SJCRH30 (cell line): Measurements from ENCODE around the gene TBC1D10A. TPM values are rescaled to one million over a fixed set of nuclear protein-coding genes. Genes with fewer than 3 reads are reported as not detected.

Experiments
- DNase-seq, 2 experiments: peaks; one replicate each; pipeline ENCODE4 v3.0.0-alpha.2; 2015 to 2020
- H3K27ac ChIP-seq: fragments of 250-450 bp; sonication (Bioruptor Pico); 2 replicates; pipeline ENCODE4 v1.5.1; 2020; ENCODE audit warnings: mild to moderate bottlenecking, moderate library complexity
- H3K27me3 ChIP-seq: fragments of 250-450 bp; sonication (Bioruptor Pico); 2 replicates; pipeline ENCODE4 v1.5.1; 2020; ENCODE audit warnings: mild to moderate bottlenecking, moderate library complexity
- H3K36me3 ChIP-seq: fragments of 250-450 bp; sonication (Bioruptor Pico); 2 replicates; pipeline ENCODE4 v1.5.1; 2020; ENCODE audit warnings: mild to moderate bottlenecking, moderate library complexity
- H3K4me1 ChIP-seq: fragments of 250-450 bp; sonication (Bioruptor Pico); 2 replicates; pipeline ENCODE4 v1.5.1; 2020; ENCODE audit warnings: mild to moderate bottlenecking, moderate library complexity
- H3K4me3 ChIP-seq: fragments of 250-450 bp; sonication (Bioruptor Pico); 2 replicates; pipeline ENCODE4 v1.5.1; 2020; ENCODE audit warnings: mild to moderate bottlenecking, moderate library complexity
- H3K9me3 ChIP-seq: fragments of 250-450 bp; sonication (Bioruptor Pico); replicated peaks from 2 replicates; pipeline ENCODE4 v1.5.1; 2020; ENCODE audit warnings: mild to moderate bottlenecking, moderate library complexity
- total RNA-seq: library from RNA; depleted of rRNA; stranded (reverse); fragments of >200 nt; shearing (Covaris generic); gene quantifications from 2 replicates; pipeline ENCODE4 v1.2.3, GENCODE V29; 2014

TBC1D10A gene
- total RNA-seq, 1 experiment from 2014 or later, result 5.8 TPM

DNA sequence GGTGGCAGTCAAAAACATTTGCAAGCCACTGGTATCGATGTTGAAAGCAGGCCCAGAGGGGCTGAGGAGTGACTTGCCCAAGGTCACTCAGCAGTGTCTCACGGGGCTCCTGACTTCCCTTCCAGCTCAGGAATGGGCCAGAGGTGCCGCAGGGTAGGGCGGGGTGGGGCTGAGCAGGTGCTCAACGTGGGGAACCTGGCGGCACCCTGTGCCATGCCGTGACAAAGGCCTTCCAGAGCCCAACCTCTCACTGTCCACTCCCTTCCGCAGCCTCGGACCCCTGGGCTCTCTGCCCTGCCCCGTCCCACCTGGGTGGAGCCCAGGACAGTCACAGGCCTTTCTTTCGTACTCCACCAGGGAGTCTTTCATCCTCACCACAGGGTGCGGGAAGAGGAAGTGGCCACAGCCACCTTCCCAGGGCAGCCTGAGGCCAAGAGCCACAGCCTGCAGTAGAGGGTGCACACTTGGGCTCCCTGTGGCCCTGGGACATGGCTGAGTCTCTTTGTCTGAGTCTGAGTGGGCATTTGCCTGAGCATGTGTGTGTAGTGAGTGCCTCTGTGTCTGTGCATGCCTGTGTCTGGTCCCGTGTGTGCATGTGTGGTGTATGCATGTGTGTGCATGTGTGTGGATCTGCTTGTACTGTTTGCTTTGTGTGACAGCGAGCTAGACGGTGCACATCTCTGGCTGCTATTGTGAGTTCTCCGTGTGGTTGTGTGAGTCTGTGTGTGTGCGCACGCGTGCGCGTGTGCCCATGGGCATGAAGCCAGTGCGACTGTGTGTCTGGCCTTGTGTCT, 74.1 kb downstream of the TBC1D10A start:
- no peaks in the 10 kb centered on the region for H3K27me3 ChIP-seq
- no peak for DNase-seq
- H3K36me3 ChIP-seq, result no peaks in the 10 kb centered on the region
- no peak overlapping the region for H3K4me3 ChIP-seq
- no peaks in the 10 kb centered on the region for H3K9me3 ChIP-seq
- H3K27ac ChIP-seq, result peak overlapping the region; percentile 51; the same call in 1 of the 2 replicates
- peaks cover 39% of the 10 kb centered on the region for H3K4me1 ChIP-seq

DNA sequence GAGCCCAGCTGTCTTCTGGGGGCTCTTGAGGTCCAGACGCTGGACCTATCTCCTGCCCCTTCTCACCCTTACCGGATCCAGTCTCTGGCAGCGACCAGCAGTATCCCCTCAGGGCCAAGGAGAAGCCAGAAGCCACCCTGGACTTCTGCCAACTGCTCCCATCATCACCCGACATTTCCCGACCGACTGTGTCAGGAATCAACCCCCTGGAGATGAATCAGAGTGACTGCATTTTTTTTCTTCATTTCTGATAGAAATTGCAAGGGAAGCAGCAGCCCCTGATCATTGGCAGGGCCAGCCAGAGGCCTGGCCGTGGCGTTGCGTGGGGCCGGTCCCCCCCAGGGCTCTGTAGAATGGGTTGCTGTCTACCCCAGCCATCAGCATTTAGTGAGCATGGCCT, 75.0 kb downstream of the TBC1D10A start:
- no peaks in the 10 kb centered on the region for H3K27me3 ChIP-seq
- no peaks in the 10 kb centered on the region for H3K9me3 ChIP-seq
- DNase-seq, result peak; percentile 51 to 66
- no peak overlapping the region for H3K27ac ChIP-seq
- H3K4me1 ChIP-seq, result peaks cover 42% of the 10 kb centered on the region
- no peaks in the 10 kb centered on the region for H3K36me3 ChIP-seq
- H3K4me3 ChIP-seq, result no peak overlapping the region

DNA sequence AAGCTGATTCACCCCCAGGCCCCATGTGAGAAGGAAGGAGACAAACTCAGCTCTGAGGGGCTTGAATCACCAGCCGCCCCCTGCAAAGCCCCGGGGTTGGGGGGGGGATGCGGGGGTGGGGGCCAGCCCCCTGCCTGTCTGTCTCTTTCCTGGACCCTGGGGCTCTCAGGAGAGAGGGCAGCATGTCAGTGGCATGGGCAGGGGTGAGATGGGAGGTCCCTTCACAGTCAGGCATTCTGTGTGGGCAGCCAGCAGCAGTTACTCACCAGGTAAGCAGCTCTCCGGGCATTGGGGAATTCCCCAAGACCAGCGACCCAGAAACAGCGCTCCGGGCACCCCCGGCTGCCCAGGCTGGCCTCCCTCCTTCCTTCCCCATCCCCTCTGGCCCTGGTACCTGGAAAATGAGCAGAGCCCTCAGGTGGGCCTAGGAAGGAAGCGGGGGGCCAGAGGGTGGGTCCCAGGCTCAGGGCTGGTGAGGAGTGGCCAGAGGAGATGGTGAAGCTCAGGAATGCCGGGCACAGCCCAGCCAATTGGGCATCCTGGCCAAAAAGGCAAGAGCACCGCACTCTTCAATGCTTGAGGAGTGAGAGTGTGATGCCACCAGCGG, 76.0 kb downstream of the TBC1D10A start:
- no peak for DNase-seq
- H3K4me3 ChIP-seq, result no peak overlapping the region
- H3K27ac ChIP-seq, result no peak overlapping the region
- H3K27me3 ChIP-seq, result 0 out of 2 replicates have a peak, but pooled peaks cover 2% of the 10 kb centered on the region
- no peaks in the 10 kb centered on the region for H3K9me3 ChIP-seq
- peaks cover 44% of the 10 kb centered on the region for H3K4me1 ChIP-seq
- no peaks in the 10 kb centered on the region for H3K36me3 ChIP-seq

DNA sequence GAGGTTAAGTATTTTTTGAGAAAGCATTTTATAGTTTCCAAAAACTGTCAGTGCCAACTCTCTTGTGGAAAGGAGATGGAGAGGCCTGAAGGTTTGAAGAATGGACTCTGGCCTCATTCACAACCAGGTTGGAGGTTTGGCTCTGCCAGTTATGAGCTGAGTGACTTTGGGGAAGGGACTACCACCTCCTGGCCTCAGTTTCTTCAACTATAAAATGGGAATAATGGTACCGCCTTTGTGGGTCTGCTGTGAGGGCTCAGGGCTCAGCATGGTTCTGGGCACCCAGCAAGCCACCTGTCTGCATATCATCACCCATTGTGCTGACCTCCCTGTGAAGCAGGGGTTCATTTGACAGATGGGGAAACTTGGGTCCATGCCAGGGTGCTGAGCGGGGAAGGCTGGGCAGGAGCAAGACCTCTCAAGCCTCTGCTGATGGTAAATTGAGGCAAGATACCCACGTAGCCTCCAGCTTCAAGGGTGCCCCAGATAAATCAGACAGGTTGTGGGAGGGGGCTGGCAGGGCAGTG, 76.6 kb downstream of the TBC1D10A start:
- Histone ChIP-seq H3K27ac (no peak overlapping the region), H3K27me3 (0 out of 2 replicates have a peak, but pooled peaks cover 2% of the 10 kb centered on the region), H3K4me3 (no peak overlapping the region), H3K9me3 (no peaks in the 10 kb centered on the region), H3K4me1 (peaks cover 48% of the 10 kb centered on the region), H3K36me3 (no peaks in the 10 kb centered on the region)
- DNase-seq, result no peak

DNA sequence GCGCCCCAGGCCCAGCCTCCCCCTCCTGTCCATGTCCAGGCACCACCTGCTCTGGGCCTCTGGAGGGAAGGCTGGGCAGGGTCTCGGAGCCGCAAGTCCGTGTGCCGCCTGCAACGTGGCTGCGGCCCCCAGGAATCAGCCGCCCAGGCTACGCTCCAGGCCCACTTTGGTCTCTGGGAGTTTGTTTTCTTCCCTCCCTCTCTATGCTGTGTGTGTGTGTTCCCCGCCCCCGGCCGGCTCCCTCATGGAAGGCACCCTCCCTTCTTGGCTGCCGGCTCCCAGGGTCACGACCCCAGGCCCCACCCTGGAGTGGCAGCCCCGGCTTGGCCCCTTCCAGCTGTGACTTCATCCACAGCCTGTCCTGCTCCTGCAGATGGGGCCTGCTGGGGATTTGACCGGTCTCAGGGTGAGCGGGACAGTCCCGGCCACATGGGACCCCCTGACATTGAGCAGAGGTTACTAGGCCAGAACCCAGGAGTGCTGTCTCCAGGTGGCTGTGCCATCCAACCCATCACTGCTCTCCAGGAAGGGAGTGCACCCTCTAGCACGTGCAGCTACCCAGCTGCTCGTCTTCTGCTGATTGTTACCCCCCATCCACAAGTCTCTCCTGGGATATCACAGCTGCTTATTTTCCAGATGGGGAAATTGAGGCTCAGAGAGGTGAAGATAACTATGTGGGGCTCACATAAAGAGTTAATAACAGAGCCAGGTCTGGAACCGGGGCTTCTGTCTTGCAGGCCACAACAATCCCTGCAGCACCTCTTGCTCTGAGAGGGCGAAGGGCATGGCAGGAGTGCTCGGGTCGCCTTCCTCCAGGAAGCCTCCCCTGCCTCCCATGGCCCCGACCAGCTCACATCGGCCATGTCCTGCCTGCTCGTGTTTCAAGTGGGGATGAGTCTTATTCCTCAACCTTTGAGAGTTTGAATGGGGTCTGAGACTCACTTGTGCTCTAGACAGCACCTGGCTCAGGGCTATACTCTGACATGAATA, 77.4 kb downstream of the TBC1D10A start:
- Histone ChIP-seq H3K27me3 (0 out of 2 replicates have a peak, but pooled peaks cover 2% of the 10 kb centered on the region), H3K27ac (no peak overlapping the region), H3K4me1 (peaks cover 45% of the 10 kb centered on the region), H3K4me3 (no peak overlapping the region), H3K9me3 (no peaks in the 10 kb centered on the region), H3K36me3 (no peaks in the 10 kb centered on the region)
- DNase-seq, result no peak

DNA sequence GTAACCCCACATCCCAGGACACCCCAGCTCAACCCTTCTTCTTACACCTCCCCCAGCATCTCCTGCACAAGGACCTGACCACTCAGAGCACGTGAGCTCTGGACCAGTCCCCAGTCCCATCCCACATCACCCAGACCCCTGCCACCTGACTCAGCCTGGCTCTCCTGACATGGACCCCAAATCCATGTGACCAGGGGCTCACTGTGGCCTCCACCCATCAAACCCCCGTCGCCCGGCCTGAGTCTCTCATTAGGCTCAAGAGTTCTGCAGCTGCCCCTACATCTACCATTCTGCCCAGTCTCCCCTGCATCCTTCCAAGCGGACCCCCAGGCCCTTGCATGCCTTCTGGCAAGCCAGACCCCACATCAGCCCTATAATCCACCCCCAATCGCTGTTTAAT, 78.3 kb downstream of the TBC1D10A start:
- Histone ChIP-seq H3K9me3 (no peaks in the 10 kb centered on the region), H3K4me1 (peaks cover 36% of the 10 kb centered on the region), H3K4me3 (no peak overlapping the region), H3K36me3 (no peaks in the 10 kb centered on the region), H3K27me3 (0 out of 2 replicates have a peak, but pooled peaks cover 2% of the 10 kb centered on the region), H3K27ac (no peak overlapping the region)
- DNase-seq, result no peak

DNA sequence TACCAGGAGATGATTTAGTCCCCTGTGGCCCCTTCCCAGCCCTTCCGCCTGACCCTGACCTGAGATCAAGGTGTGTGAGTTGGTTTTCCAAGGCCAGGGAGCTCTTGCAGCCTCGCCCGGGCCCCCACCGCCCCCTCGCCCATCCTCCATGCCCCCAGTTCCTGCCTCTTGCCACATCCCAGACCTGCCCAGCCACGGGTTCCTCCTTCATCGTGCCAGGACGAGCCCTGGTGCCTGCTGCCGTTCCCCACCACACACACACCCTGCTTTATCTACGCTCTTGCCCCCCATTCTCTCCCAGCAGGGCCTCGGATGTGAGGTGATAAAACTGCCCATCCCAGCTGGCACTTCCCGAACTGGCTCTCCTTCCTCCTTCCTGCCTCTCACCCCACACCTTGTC, 78.8 kb downstream of the TBC1D10A start:
- no peak overlapping the region for H3K27ac ChIP-seq
- 0 out of 2 replicates have a peak, but pooled peaks cover 2% of the 10 kb centered on the region for H3K27me3 ChIP-seq
- no peaks in the 10 kb centered on the region for H3K36me3 ChIP-seq
- no peak for DNase-seq
- H3K4me1 ChIP-seq, result peaks cover 33% of the 10 kb centered on the region
- no peaks in the 10 kb centered on the region for H3K9me3 ChIP-seq
- no peak overlapping the region for H3K4me3 ChIP-seq

DNA sequence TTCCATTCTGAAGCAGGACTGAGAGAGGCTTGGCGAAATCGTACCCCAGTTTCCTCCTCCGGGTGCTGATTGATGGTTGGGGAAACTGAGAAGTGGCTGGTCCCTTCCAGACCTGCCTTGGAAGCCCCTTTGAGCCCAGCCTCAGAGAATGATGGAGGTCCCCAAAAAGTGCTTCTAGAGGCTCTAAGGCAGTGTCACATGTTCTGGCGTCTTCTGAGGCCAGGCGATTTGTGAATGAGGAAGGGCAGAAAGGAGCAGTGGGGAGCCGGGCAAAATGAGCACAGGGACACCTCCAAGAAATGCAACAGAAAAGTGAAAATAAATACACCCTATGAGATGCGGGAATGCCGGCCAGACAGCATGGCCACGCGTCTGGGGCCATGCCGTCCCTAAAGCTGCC, 79.2 kb downstream of the TBC1D10A start:
- peaks cover 29% of the 10 kb centered on the region for H3K4me1 ChIP-seq
- H3K27me3 ChIP-seq, result 0 out of 2 replicates have a peak, but pooled peaks cover 2% of the 10 kb centered on the region
- H3K4me3 ChIP-seq, result no peak overlapping the region
- H3K36me3 ChIP-seq, result no peaks in the 10 kb centered on the region
- H3K9me3 ChIP-seq, result no peaks in the 10 kb centered on the region
- H3K27ac ChIP-seq, result no peak overlapping the region
- no peak for DNase-seq

DNA sequence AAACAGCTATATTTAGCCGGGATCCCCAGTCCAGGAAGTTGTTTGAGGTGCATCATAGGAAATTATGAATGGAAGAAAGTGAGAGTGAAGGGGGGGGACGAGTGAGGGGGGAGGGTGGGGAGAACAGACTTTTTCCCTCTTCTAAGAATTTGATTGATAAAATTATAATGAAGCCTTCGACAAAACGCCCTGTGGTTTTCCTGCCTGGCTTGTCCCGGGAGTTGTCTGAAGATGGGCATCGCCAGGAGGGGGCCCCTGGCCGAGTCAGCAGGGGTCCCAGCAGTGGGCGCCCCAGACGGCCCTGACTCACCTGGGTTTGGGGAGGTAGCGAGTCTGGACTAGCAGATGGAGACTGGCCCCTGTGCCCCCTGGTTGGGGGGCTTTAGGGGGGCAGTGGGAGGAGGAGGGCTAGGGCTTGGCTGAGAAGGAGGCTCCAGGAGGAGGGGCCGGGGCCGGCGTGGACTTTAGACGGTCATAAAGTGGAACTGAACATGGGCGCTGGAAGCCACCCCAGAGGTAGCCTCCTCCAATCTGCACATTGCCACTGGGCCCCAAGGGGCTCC, 79.8 kb downstream of the TBC1D10A start:
- Histone ChIP-seq H3K36me3 (no peaks in the 10 kb centered on the region), H3K9me3 (no peaks in the 10 kb centered on the region), H3K27me3 (0 out of 2 replicates have a peak, but pooled peaks cover 2% of the 10 kb centered on the region), H3K27ac (no peak overlapping the region; the same call in 1 of the 2 replicates), H3K4me1 (peaks cover 22% of the 10 kb centered on the region), H3K4me3 (peak overlapping the region; percentile 62)
- no peak for DNase-seq

DNA sequence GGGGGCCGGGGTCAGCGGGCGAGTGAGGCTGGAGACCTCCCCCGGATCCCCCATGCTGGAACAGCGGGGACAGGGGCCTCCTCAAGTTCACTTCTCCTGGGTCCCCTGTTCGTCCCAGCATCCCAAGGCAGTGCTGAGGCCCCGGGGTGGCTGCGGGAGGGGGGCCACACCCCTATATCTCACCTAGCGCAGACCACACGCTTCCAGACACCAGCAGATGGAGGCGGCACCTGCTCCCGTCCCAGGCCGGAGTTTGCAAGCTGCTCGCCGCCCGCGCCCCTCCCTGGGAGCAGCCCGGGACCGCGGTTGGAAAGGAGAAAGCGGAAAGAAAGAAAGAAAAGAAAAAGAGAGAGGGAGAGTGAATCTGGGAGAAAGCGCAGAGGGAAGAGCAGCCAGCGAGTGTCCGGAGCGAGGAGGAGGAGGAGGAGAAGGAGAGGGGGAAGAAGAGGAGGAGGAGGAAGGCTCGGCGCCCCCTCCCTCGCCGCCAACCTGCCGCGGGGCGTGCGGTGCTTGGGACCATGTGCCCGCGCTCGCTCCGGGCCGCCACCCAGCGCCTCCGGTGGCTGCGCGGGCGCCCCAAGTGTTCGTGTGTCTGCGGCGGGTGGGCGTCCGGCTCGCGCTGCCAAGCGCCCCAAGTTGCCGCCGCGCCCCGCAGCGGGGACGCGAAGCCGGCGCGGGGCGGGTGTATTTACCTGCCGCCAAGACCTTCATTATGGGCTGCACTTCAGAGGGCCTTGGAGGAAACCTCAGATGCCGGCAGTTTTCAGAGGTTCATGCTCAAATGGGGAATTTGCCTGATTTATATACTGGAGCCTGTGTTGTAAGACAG, 80.5 kb downstream of the TBC1D10A start, which contains the start of gene LIF:
LIF (minus strand) TSS at position 775 of the 829 bp plus-strand sequence; CDS start at position 711, 64 bp downstream.
- DNase-seq, result no peak
- Histone ChIP-seq H3K27ac (peak within 1 kb of the TSS; percentile 52; the same call in 1 of the 2 replicates), H3K9me3 (no peaks in the 10 kb centered on the region), H3K36me3 (no peaks in the 10 kb centered on the region), H3K4me1 (peaks cover 22% of the 10 kb centered on the region; the same call in 1 of the 2 replicates), H3K27me3 (0 out of 2 replicates have a peak, but pooled peaks cover 2% of the 10 kb centered on the region), H3K4me3 (peak within 1 kb of the TSS; percentile 62)

DNA sequence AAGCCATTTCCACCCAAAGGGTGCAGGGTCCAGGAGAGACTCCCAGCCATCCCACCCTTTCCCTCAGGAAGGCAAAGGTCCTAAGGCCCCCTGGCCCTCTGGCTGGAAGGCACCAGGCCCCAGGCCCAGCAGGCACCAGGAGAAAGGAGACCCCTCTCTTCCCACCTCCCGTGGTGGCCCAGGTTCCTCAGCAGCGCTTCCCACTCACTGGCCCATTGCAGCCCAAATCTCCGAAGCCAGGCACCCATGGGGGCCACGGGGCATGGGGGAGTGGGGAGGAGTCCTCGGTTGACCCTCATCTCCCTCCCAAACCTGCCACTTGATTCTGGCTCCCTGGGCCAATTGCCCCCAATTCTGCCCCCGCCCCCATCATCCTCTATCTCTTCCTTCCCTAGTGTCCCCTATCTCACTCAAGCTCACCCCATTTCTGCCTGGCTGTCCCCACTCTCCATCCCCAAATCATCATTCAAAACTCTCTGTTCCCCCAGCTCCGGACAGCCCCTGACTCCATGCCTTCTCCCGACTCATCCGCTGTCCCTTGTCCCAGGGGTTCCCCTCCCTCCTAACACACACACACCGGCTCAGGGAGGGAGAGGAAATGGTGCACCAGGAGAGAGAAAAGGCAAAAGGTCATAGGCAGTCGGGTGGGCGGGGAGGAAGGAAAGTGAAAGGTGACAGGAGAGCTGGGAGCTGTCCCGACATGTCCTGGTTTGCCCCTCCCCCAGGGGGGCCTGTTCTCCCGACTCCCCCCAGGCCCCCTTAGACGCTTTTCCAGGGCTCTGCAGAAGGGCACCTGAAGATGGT, 81.4 kb downstream of the TBC1D10A start:
- peak overlapping the region; percentile 62 for H3K4me3 ChIP-seq
- 0 out of 2 replicates have a peak, but pooled peaks cover 2% of the 10 kb centered on the region for H3K27me3 ChIP-seq
- H3K9me3 ChIP-seq, result no peaks in the 10 kb centered on the region
- peak overlapping the region; percentile 52; the same call in 1 of the 2 replicates for H3K27ac ChIP-seq
- no peak for DNase-seq
- no peaks in the 10 kb centered on the region for H3K36me3 ChIP-seq
- H3K4me1 ChIP-seq, result peaks cover 19% of the 10 kb centered on the region; the same call in 1 of the 2 replicates

DNA sequence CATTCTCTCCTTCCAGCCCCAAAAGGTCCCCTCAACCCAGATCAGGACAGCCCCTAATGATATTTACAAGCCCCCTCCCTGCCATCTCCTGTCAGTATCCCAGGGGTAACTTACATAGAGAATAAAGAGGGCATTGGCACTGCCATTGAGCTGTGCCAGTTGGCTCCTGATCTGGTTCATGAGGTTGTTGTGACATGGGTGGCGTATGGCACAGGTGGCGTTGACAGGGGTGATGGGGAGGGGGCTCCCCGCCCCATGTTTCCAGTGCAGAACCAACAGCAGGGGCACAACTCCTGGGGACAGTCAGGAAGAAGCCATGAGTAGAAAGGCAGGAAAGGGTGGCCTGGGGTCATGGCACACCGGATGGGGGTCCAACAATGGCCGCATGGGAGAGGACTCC, 82.1 kb downstream of the TBC1D10A start:
- Histone ChIP-seq H3K4me1 (peaks cover 15% of the 10 kb centered on the region), H3K9me3 (no peaks in the 10 kb centered on the region), H3K4me3 (no peak overlapping the region), H3K27ac (no peak overlapping the region), H3K27me3 (0 out of 2 replicates have a peak, but pooled peaks cover 2% of the 10 kb centered on the region), H3K36me3 (no peaks in the 10 kb centered on the region)
- DNase-seq, result no peak
